ENCODE measurements around the gene ROS1. TPM values are rescaled to one million over a fixed set of nuclear protein-coding genes. Genes with fewer than 3 reads are reported as not detected.

Gene ROS1
- total RNA-seq, 1 donor from 2014 or later, result under 0.01 TPM

DNA sequence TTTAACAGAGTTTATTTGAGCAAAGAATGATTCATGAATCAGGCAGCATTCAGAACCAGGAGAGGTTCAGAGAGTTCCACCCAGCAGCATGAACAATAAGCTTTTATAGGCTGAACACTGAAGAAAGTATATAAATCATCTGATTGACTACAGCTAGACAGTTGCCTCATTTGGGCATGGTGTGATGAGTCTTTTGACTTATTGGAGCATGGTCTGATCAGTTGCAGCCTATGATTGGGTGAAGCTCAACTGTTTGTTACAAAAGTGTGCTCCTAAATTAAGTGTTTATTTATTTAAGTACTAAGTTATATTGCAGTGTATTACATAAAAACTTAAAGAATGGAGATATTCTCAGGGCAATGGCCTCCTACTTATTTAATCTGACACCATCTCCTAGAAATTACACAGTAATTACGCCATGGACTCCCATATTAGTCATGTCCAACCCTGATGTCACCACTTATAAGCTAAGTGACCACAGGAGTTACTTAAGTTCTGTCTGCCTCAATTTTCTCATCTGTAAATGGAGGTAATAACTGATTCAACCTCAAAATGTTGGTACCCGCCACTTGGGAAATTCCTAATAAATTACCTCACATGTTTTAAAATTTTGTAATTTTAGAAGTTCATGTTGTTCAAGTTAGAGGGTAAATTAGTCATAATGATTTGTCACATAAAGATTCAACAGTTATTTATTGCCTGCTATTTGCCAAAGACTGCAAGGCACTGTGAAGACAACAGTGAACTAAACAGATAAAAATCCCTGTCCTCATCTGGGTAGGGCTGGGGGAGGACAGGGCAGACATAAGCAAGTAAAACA lies 15.2 kb upstream of the ROS1 start:
- no peak for DNase-seq

DNA sequence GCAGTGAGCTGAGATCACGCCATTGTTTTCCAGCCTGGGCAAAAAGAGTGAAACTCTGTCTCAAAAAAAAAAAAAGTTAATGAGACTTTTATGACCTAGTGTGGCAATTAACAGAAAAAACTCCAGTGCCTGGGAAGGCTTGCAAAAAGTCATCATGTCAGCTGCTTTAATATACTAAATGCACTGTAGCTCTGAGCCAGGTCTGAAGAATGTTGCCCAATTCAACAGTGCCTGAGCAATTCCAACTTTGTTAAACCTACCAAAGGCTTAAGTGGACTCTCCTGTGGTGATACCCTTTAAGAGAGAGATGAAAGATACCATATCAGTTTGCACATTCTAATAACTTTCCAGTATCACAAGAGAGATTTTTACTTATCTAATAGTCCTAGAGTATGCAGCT lies 6.5 kb upstream of the ROS1 start:
- no peak for DNase-seq

DNA sequence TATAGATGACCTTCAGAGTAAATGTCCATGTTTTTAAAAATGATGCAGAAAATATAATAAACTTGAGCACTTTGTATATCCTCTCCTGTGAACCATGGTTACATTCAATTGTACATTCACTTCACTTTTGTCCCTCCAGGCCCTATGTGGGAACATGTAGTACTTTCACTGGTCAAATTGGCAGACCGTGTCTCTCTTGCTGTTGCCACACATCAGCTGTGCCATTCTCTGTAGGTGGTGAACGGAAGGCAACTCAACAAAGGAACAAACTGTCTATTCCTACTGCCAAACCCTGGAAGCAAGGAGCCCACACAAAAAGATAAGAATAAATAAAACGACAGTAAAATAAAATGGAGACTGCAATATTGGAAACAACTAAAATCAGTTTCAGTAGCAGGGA lies 2.0 kb downstream of the ROS1 start:
- no peak for DNase-seq

DNA sequence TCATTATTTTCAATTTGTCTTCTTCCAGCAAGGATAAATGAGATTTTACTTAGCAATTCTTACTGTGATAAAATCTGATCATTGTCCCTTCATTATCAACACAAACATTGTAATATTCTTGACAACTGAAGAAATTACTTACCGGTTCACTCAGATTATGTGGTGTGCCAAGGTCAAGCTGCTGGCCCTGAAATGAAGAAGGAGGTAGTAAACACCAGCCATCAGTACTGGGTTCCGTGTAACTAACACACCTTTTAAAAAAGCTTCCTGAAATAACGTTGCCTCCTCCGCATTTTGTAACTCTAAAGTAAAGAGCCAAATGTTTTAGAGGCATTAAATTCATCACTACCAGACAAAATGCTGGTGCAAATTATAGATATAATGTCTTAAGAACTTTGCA lies 7.4 kb downstream of the ROS1 start:
- no peak for DNase-seq

DNA sequence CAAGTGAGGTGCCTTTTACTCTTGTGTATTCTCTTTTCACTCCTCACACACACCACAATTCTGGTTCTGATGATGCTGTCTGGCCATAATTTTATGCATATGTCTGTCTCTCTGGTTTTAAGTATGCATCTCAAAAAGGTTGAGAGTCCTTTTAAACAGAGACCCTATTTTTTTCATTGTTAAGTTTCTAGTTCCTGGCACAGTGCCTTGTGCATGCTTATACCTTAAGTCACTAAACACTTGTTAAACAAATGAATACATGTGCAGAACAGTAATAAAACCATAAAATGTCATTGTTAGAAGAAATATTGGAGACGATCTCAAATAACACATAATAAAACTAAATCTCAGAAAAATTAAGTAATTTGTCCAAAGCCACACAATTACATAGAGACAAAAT lies 7.9 kb downstream of the ROS1 start:
- DNase-seq, result no peak

DNA sequence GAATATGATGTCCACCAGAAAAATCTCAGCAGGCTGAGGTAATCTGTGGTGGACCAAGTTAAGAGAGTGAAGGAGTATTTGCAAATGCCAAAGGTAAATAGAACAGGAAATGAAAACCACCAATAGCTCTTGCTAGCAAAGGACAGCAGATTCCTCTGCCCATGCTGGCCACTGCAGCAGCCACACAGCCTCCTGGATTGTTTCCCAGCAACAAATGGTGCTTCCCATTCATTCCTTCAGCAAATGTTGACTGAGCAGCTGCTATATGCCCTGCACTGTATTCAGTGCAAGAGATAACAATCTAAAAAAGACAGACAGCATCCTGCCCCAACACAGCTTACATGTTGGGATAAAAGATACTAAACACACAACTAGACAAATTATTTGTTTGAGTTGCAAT lies 11.0 kb downstream of the ROS1 start:
- no peak for DNase-seq

DNA sequence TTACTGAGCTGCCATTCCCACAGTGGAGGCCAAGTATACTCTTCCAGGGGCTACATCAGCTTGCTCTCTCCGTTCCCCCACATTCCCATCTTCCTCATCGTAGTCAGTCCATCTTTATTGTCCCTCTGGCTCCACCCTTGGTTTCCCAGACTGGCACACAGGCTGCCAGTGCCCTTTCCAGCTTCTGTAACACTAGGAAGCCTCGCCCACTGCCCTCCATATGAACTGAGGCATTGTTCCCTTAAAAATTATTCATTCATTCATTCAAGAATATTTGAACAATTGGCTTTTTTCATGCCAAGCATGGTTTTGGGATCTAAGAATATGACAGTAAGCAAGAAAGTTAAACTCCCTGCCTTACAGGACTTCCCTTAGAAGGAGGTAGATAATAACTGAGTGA lies 14.3 kb downstream of the ROS1 start:
- DNase-seq, result no peak

DNA sequence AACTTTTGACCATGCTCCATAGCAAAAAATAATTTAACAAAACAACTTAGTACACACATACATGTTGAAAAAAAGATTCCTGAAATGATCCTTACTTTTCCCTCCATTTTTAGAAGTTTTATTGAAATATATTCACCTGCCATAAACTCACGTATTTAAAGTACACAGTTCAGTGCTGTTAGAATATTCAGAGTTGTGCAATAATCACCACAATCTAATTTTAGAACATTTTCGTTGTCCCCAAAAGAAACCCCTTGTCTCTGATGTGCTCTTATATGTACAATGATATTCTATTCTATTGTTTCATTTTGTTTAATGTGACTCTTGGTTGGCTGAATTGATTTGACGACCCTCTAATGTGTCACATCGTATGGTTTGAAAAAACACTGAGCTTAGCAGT lies 15.9 kb downstream of the ROS1 start:
- DNase-seq, result no peak

DNA sequence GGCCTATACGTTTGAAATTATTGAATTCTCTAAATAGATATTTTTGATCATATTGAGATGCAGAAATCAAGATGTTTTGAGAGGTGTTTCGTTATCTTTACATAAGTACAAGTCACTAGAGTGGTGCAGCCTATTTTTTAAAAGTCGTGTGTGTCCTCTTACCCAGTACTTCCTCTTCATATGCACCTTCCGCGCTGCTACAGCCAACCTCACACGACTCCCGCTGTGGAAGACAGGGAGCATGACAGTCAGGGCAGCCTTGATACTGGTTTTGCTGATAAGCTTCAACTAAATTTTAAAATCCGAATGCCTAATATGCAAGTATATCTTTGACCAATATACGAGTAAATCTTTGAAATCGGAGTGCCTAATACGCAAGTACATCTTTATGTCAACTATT lies 16.3 kb downstream of the ROS1 start:
- DNase-seq, result no peak

DNA sequence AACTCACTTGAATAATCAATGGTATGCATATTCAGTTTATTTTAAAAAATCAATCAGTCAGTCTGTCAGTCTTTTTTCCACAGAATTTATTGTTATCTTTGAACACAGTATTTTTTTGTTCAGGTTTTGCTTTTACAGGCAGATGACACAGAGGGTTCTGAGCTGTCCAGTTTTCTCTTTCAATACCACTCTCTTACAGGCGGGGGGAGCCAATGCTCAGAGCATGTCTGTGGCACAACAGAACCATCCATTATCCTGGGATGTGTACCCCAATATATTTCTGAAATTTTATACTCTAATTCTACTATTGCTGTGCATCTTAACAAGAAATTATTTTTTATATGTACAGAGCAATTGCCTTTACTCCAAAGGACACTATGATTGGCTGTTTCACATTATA lies 21.2 kb downstream of the ROS1 start:
- peak; percentile 5 for DNase-seq

DNA sequence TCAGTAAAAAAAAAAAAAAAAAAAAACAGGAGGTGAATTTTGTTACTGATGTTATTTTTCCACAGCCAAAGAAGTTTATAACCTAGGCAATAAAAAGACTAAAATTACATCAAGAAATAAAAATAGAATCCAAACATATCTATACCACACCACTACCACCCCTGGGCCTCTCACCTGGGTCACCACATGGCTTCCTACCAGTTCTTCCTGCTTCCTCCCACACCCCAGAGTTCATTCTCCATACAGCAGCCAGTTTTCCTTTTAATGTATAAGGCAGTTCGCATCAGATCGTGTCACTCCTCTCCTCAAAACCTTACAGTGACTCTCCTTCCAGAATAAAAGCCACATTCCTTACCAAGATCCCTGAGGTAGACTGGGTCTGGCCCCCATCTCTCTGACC lies 23.9 kb downstream of the ROS1 start:
- no peak for DNase-seq

DNA sequence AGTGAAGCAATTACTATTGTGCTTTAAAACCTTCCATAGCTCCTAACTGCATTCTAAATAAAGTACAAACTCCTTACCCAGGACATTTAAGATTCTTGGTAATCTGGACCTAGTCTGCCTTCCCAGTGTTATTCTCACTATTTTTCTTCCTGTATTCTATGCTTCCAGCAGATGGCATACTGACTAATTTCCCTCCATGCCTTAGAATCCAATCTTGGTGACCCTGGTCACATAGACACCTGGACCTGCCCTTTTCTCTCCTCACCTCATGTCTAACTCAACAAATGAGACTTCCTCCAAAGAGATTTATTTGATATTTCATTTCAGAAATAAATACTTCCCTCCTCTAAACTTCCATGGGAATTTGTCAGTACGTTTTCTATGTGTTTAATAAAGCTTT lies 25.8 kb downstream of the ROS1 start:
- DNase-seq, result peak; percentile 20

DNA sequence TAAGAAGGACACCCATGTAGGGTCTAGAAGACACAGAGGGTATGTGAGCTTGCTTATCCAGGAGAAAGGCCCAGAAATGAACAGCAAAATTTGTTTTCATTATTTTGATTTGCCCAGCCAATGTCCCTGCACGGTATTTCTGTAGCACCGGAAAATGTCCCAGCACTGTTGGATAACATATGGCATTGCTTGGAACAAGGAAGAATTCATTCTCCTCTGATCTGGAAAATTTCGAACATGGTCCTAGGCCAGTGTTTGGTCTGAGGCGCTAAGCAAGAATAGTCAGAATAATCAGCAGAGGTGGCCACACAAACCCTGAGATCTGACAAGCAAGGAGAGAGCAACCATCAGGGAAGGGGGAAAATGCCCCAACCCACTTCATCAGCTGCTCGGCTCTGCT lies 26.6 kb downstream of the ROS1 start:
- DNase-seq, result no peak

DNA sequence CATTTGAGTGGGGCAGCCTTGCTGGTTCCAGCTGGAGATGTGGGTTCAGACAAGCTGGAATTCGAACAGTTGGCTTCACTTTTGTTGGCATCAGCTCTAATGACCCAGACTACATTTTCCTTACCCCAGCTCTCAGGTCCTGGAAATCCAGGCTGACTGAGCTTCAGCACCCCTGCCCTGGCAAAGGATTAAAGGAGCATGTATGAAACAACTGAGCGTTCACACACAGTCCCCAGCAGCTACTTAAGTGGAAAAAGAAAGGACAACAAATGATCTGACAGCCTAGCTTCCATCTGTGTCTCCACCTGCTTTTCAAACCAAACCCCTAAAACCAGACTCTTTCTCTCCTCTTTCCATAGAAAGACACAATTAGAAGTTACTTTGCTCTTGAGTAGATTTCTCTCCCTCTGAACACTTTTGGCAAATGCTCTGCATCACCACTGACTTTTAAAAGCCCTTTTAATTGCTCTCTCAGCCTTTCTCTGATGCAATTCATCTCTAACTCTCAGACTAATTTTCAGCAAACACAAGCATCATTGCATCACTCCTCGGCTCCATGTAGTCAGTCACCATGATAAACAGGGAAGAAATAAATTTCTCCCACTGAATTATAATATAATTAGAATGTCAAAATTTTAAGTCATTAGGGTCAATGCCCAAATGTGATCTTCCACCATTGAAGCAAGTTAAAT lies 28.1 kb downstream of the ROS1 start:
- no peak for DNase-seq

DNA sequence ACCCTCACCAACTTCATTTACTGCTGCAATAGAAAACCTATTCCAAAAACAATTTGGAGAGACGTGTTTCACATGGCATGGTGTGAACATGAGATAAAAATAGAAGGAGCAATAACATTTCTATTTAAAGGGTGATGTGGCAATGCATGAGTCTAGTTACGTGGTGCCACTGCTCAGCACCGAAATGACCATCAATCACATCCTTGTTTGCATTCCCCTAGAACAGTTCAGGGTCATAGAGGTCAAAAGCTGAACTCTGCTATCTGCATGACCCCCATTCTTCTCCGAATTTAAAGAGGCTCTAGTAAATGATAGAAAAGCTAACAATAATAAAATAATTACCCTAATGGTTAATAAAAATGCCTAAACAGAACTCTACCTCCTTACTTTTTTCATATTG lies 29.5 kb downstream of the ROS1 start:
- DNase-seq, result no peak

DNA sequence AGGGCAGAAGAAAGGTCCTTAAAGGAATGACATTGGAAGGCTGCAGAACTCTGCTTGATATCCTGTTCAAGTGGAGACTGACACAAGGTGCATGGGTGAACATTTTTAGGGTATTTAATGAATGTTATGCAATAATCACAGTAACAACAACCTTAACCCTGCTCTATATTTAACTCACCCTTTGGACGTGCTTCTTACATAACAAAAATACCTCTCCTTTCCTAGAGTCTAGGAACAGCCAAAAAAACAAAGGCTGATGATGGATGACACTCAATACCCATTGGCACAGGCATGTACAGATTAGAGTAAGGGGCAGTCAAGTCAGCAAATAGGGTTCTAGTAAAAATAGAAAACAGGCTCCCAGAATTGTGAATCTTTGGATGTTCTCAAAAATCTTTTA lies 30.6 kb downstream of the ROS1 start:
- DNase-seq, result no peak

DNA sequence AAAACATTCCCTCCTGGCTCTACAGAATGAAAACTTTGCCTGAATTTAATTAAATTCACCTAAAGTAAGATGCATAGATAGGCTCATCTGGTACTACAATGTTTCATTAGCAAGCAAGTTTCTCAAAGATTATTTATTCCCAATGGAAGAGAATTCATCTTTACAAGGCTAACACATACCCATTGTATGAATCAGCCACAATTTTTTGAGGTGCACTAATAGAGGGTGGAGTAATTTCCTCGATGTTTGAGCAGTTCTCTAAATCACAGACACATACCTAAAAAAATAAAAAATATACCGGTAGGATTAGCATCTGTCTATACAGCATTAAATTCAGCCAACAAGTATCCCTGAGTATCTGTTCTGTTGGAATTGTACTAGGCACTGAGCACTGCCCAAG lies 32.7 kb downstream of the ROS1 start:
- DNase-seq, result no peak

DNA sequence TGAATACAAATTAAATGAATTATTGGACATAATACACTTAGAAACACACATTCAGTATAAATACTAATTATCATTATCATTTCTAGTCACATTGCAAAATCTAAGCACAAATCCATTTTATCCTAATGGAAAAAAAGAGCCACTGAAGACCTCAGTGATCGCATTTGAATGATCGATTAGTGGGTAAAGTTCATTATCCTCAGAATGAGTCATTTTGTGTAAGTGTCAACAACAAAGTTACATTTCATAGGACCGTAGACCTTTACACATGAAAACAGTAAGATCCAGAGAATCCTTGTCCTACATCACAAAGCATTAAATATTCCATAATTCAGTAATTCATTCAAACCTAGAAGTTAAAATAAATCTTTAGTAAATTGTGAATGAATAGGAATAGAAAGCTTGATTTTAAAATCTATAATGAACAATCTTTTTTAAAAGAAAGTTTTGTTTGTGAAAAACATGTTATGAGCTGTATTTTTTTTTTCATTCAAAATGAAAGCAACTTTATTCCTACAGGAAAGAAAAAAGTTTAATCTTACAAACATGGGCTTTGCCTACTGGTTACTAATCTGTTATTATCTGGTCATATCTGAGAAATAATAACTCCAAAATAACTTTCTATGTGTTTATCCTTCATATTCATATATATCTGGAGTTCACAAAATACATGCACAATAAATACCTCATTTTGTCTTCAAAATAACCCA lies 33.7 kb downstream of the ROS1 start:
- no peak for DNase-seq

DNA sequence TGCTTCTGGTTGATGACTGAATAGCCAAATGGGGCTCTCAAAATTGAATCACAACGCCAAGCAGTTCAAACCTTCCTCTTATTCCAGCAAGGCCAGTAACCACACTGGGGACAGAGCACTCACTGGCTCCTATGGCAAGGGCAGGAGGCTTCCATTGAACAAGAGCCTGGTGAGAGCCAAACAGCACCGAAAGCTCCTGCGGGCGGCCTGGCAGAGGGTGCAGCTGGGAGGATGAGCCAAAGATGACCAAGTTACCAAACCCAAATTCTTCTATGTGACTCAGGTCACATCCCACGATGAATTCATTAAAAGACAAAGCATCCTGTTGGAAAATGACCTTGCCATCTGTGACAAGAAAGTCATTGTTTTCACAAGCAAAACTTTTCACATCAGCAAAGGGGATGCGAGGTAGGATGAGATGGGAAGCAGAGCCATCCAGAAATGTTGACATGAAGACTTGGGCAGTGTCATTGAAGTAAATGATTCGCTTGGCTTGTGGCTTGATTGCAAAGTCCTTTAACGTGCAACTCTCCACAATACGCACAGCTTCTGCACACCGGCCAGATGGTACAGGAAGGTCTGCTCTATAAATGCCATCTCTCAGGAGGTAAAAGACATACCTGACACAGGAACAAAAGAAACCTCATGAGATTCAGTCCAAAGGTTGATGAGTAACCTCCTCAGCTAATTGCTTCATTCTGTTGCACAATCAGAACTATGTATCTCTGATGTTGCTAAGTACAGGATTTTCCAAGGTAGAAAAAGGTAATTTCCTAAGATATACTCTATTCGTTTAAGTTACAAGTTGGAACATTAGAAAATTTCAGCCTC lies 36.3 kb downstream of the ROS1 start:
- no peak for DNase-seq

DNA sequence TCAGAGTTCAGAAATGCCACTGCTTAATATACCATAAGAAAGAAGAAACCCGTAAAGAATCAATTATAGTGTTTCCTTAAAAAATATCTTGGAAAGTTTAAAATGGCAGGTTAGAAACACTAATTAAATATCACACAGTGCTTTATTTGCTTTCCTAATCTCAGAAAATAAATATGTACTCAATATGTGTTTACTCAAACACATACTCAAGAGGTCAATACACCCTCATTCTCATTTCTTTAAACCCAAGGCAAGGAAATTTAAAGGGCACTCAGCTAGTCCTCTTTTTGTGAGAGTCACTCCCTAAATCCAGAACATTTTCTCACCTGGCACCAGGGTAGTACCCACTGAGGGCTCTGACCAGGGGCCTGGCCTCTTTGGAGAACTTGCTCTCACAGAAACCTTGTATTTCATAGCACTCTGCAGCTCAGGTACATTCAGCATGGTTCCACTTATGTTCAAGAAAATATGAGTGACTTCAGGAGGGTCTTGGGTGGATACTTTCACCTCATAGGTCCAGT lies 38.2 kb downstream of the ROS1 start:
- no peak for DNase-seq

DNA sequence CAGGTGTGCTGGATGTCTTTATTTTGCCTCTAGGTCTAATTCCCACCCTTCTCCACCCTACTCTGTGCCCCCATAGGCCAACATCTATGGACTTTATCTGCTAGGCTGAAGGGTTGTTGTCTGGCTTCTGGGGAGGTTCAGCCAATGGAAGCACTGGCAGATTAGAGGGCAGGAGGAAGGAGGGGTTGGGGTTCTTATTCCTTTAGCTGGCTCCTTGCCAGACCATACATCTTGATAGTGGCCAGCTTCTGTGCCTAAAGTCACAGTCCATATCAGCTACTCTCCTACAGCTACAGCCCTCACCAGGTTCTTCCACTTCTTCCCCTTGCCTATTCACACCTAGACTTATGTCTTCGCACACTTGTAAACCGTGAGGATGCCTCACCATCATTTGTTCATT lies 41.1 kb downstream of the ROS1 start:
- DNase-seq, result no peak

DNA sequence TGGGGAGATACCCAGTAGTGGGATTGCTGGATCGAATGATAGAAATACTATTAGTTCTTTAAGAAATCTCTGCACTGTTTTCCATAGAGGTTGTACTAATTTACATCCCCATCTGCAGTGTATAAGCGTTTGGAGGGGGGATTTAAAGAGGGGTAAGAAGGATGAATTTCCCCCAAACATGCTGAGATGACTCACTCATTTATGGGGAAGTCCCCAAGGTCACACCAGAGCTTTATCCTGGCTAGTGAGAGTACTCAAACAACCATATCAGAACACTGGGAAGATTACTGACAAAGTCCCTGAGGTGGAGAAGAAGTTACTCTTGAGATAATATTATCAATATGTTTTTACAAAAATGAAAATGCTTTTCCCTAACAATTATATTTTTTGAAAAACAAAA lies 44.0 kb downstream of the ROS1 start:
- no peak for DNase-seq

DNA sequence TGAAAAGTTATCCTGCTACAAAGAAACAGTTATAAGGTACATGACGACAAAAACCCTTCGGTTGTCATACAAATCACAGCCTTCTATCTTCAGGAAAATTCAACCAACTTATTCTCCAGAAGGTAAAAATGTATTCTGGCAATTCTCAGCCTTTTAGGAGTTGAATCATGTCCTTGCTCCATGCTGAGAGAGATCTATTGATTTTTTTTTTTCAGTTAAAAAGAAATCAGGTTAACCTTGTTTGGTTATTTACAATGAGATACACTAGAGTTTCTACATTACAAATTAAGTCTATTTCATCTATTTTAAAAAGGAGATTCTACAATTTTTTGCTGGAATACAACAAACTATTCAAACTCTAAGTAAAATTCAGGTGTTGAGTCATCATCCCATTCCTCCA lies 45.4 kb downstream of the ROS1 start:
- DNase-seq, result no peak
